Keratinocyte (primary cell): ENCODE data around the gene SP1. TPM values are rescaled to one million over a fixed set of nuclear protein-coding genes. Genes with fewer than 3 reads are reported as not detected.
A peak's percentile ranks its signal among the peaks of the same experiment; 100 is the strongest.
"Not testable (repeated sequence)": the region's sequence is repeated elsewhere in the genome, so short reads cannot be mapped to it uniquely, and the experiment has no call there.

Source experiments
- DNase-seq: peaks from one replicate; pipeline ENCODE4 v3.0.0-alpha.2; 2011; ENCODE audit warnings: low read depth, missing footprints, low spot score
- FAIRE-seq: peaks from 2 replicates; lab custom pipeline; 2011; peaks lifted over from hg19 to GRCh38; lab: Jason Lieb, UNC
- H2AFZ ChIP-seq: 2 replicates; pipeline ENCODE4 v1.6.0; 2012; ENCODE audit warnings: low read length, control low read depth, inconsistent platforms; ENCODE audit not compliant: control insufficient read depth
- H3K27ac ChIP-seq: 2 replicates; pipeline ENCODE4 v1.5.1; 2011; ENCODE audit warnings: low read length; ENCODE audit not compliant: control insufficient read depth, insufficient read depth
- H3K27me3 ChIP-seq: 3 replicates; pipeline ENCODE4 v1.6.0; 2011; ENCODE audit warnings: low read length; ENCODE audit not compliant: control insufficient read depth, insufficient read depth; ENCODE audit errors: extremely low read depth
- H3K36me3 ChIP-seq, 2 experiments: 2 replicates in 1 of 2; 3 replicates in 1 of 2; pipeline ENCODE4 v1.5.1; 2011; ENCODE audit warnings: low read length in 2 of 2, mild to moderate bottlenecking in 1 of 2; ENCODE audit not compliant: control insufficient read depth in 2 of 2, insufficient read depth in 2 of 2; ENCODE audit errors: extremely low read depth in 1 of 2
- H3K4me1 ChIP-seq: 3 replicates; pipeline ENCODE4 v1.5.1; 2011; ENCODE audit warnings: low read length; ENCODE audit not compliant: control insufficient read depth, insufficient read depth; ENCODE audit errors: extremely low read depth
- H3K4me2 ChIP-seq: 3 replicates; pipeline ENCODE4 v1.6.0; 2011; ENCODE audit warnings: low read depth, low read length; ENCODE audit not compliant: control insufficient read depth, insufficient read depth; ENCODE audit errors: extremely low read depth
- H3K4me3 ChIP-seq, 3 experiments: fragments of 200-600 bp in 1 of 3; sonication (generic) in 1 of 3; 2 replicates in 2 of 3; 3 replicates in 1 of 3; pipeline ENCODE4 v1.5.1; 2011 to 2016; ENCODE audit warnings: low read length in 3 of 3, mild to moderate bottlenecking in 3 of 3, control low read depth in 2 of 3, inconsistent platforms in 1 of 3, low read depth in 1 of 3, mixed read lengths in 1 of 3, mixed run types in 1 of 3, moderate library complexity in 1 of 3; ENCODE audit not compliant: control insufficient read depth in 2 of 3, insufficient read depth in 2 of 3; ENCODE audit errors: extremely low read depth in 1 of 3
- H3K79me2 ChIP-seq: 2 replicates; pipeline ENCODE4 v1.6.0; 2012; ENCODE audit warnings: low read length; ENCODE audit not compliant: control insufficient read depth, insufficient read depth
- H3K9ac ChIP-seq: 3 replicates; pipeline ENCODE4 v1.6.0; 2011; ENCODE audit warnings: low read length; ENCODE audit not compliant: control insufficient read depth, insufficient read depth; ENCODE audit errors: extremely low read depth
- H3K9me1 ChIP-seq: 3 replicates; pipeline ENCODE4 v1.6.0; 2011; ENCODE audit warnings: low read length; ENCODE audit not compliant: control insufficient read depth, insufficient read depth; ENCODE audit errors: extremely low read depth
- H3K9me3 ChIP-seq: 2 replicates; pipeline ENCODE4 v1.5.1; 2012; ENCODE audit warnings: low read depth, low read length; ENCODE audit not compliant: control insufficient read depth
- H4K20me1 ChIP-seq: 3 replicates; pipeline ENCODE4 v1.6.0; 2011; ENCODE audit warnings: low read length; ENCODE audit not compliant: control insufficient read depth, insufficient read depth; ENCODE audit errors: extremely low read depth
- CTCF ChIP-seq, 3 experiments: IDR thresholded peaks in 1 of 3; conservative IDR thresholded peaks in 1 of 3; optimal IDR thresholded peaks in 1 of 3; 2 replicates in 2 of 3; 3 replicates in 1 of 3; pipeline versions ENCODE3 to v1.5.1; 2011; ENCODE audit warnings: low read length in 3 of 3, mild to moderate bottlenecking in 3 of 3, moderate library complexity in 2 of 3, control low read depth in 1 of 3, inconsistent platforms in 1 of 3; ENCODE audit not compliant: insufficient read depth in 2 of 3; ENCODE audit errors: extremely low read depth in 1 of 3
- EZH2 ChIP-seq: IDR thresholded peaks from one replicate; pipeline ENCODE4 v1.6.1; 2012; ENCODE audit warnings: inconsistent platforms, mild to moderate bottlenecking, low read length, moderate library complexity
- dilution Hi-C: fragments of 300-500 bp; cut with MboI; formaldehyde crosslinking; loops from one replicate; pipeline ENCODE4 v1.7.0; 2020; ENCODE audit warnings: low sequenced_read_pairs; ENCODE audit not compliant: extremely low pct_ligation_motif_present
- polyA plus RNA-seq, 5 experiments: library from polyadenylated mRNA; depleted of rRNA in 3 of 5; stranded (reverse) in 3 of 5; stranded (forward) in 1 of 5; unstranded in 1 of 5; fragments of >200 nt; gene quantifications; 1 replicate in 1 of 5; 2 replicates in 3 of 5; 3 replicates in 1 of 5; pipeline versions ENCODE4 v1.2.1 to v1.2.3, GENCODE V29; 2011 to 2012; ENCODE audit warnings: missing spikeins in 2 of 5, low read depth in 1 of 5, low replicate concordance in 1 of 5

The SP1 gene
- polyA plus RNA-seq, 1 donor (not counting 4 experiments of a cell fraction or from before 2014, with no cell fraction given) = 30.7 TPM

DNA sequence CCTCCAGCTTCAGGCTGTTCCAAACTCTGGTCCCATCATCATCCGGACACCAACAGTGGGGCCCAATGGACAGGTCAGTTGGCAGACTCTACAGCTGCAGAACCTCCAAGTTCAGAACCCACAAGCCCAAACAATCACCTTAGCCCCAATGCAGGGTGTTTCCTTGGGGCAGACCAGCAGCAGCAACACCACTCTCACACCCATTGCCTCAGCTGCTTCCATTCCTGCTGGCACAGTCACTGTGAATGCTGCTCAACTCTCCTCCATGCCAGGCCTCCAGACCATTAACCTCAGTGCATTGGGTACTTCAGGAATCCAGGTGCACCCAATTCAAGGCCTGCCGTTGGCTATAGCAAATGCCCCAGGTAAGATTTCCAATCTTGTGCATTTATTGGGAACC is 3.3 kb downstream of the SP1 start:
- Histone ChIP-seq H3K4me2 (peak overlapping the region; percentile 92), H3K36me3 (peaks cover 0 to 25% of the 10 kb centered on the region in 2 experiments), H3K9ac (peak overlapping the region; percentile 18), H3K27ac (peak overlapping the region; percentile 95), H3K27me3 (no peaks in the 10 kb centered on the region), H3K9me1 (peaks cover 5% of the 10 kb centered on the region), H2AFZ (no peak overlapping the region), H3K4me3 (peak overlapping the region; percentile 20 to 58 (median 55)), H3K4me1 (peaks cover 59% of the 10 kb centered on the region), H3K9me3 (no peaks in the 10 kb centered on the region), H3K79me2 (peaks cover 52% of the 10 kb centered on the region), H4K20me1 (peaks cover 10% of the 10 kb centered on the region)
- dilution Hi-C loops = no loop called here
- TF ChIP-seq EZH2 = no peak
- TF ChIP-seq CTCF (optimal IDR thresholded peaks at IDR 0.05 in 1 of 3, IDR thresholded peaks at IDR 0.05 in 1 of 3, conservative IDR thresholded peaks at IDR 0.05 in 1 of 3; ENCODE audit: extremely low read depth in 1 of 3, insufficient read depth in 2 of 3, low read length in 3 of 3) = no peak
- FAIRE-seq (no peak), DNase-seq (no peak)

DNA sequence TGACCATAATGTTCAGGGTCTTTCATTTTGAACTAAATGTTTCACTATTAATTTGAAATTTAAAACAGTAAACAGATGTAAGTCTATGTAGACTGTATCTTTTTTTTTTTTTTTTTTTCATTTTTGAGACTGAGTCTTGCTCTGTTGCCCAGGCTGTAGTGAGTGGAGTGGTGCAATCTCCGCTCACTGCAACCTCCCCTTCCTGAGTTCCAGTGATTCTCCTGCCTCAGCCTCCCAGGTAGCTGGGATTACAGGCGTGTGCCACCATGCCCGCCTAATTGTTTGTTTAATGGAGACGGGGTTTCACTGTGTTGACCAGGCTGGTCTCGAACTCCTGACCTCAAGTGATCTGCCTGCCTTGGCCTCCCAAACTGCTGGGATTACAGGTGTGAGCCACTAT is 6.4 kb downstream of the SP1 start:
- H3K9me1 ChIP-seq, dilution Hi-C loops, H3K27ac ChIP-seq, H2AFZ ChIP-seq, FAIRE-seq, H3K27me3 ChIP-seq, H3K9ac ChIP-seq, DNase-seq, H3K9me3 ChIP-seq: not testable (repeated sequence)
- Histone ChIP-seq H3K4me2 (peak overlapping the region; percentile 54), H3K4me1 (peaks cover 71% of the 10 kb centered on the region), H3K4me3 (peak overlapping the region in 2 of 3 experiments; percentile 32 to 33), H3K36me3 (peaks cover 0 to 25% of the 10 kb centered on the region in 2 experiments), H4K20me1 (peaks cover 12% of the 10 kb centered on the region), H3K79me2 (peaks cover 81% of the 10 kb centered on the region)

GRCh38 chr12:53388932-53389331 is 9.0 kb downstream of the SP1 start:
- TF ChIP-seq EZH2 = no peak
- no peak for TF ChIP-seq CTCF (optimal IDR thresholded peaks at IDR 0.05 in 1 of 3, IDR thresholded peaks at IDR 0.05 in 1 of 3, conservative IDR thresholded peaks at IDR 0.05 in 1 of 3; ENCODE audit: extremely low read depth in 1 of 3, insufficient read depth in 2 of 3, low read length in 3 of 3)
- no peak for FAIRE-seq
- Histone ChIP-seq H3K4me1 (peaks cover 53% of the 10 kb centered on the region), H3K27me3 (no peaks in the 10 kb centered on the region), H3K79me2 (peaks cover 88% of the 10 kb centered on the region), H3K36me3 (peaks cover 0 to 7% of the 10 kb centered on the region in 2 experiments), H3K4me3 (no peak overlapping the region), H3K27ac (no peak overlapping the region), H2AFZ (no peak overlapping the region), H3K9me1 (no peaks in the 10 kb centered on the region), H4K20me1 (peaks cover 2% of the 10 kb centered on the region), H3K9me3 (no peaks in the 10 kb centered on the region), H3K9ac (no peak overlapping the region), H3K4me2 (peak overlapping the region; percentile 75)
- dilution Hi-C loops = no loop called here
- DNase-seq = no peak
